Measurements from ENCODE around the gene TEX19.
"Not testable (repeated sequence)": the region's sequence is repeated elsewhere in the genome, so short reads cannot be mapped to it uniquely, and the experiment has no call there.

TEX19 gene

DNA sequence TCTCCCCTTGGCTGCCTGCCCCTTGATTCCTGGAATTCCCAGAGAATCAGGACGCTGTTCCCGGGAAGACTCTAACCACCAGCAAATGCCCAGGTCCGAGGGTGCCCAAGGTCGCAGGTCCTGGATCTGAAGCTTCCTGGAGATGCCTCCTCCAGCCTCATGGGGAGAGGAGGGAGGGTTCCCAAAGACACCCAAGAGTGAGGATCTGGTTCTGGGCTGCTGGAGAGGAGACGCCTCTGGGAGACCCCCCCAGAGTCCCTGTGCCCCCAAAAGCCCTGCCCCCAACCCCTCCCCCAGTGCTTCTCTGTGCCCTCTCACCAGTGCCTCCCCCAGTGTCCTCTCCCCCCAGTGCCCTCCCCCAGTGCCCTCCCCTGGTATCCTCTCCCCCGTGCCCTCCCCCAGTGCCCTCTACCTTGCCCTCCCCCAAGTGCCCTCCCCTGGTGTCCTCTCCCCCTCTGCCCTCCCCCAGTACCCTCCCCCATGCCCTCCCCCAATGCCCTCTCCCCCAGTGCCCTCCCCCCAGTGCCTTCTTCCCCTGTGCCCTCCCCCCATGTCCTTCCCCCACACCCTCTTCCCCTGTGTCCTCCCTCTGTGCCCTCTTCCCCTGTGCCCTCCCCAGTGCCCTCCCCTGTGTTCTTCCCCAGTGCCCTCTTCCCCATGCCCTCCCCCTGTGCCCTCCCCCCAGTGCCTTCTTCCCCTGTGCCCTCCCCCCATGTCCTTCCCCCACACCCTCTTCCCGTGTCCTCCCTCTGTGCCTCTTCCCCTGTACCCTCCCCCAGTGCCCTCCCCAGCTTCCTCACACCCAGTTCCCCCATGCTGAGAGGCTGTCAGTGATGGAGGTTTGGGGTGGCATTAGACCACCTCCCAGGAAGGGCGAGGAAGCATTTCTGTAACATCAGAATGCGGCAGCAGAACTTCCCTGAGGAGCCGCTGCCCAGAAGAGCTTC, 19.1 kb upstream of the TEX19 start:
- no peak for DNase-seq

DNA sequence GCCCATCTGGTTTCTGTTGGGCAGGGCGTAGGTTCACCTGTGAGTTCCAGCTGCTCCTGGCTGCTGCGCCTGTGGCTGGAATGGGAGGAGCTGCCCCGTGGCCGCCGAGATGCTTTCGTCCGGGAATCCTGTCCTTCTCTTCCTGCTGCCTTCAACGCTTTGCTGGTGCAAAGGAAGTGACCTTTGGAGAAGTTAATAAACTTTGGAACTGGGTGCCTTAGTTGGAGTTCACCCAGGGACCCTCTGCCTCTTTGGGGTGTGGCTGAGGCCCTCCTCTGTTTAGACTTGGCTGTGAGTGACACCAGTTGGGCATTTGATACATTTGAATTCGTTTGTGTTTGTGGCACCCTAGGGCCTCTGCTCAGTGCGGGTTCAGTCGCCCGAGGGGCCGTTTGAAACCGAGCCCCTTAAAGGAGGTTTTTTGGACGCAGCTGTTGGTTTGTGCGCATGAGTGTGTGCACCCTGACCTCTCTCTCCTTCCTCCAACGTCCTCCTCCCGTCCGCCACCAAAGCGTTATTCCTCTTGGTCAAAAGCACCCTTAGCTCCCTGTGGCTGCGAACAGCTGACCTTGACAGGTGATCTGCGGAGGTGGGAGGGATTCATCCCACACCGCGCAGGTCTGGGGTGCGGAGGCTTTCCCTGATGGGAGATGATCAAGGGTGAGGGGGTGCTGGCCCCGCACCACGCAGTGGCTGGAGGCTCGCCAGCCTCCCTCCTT, 16.5 kb upstream of the TEX19 start:
- no peak for DNase-seq

DNA sequence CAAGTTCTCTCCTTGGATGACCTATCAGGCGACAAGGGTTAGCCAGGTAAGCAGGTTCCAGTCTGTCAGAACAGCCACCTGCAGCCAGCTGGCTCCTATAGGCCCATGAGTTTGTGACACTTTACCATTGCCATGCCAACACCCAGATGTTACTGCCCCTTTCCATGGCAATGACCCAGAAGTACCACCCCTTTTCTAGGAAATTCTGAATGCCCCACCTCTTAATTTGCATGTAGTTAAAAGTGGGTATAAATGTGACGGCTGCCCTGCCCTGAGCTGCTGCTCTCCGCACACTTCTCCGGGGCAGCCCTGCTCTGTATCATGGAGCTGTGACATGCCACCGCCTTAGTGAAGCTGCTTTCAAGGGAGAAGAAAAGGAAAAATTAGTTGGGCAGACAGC, 15.5 kb upstream of the TEX19 start:
- no peak for DNase-seq

DNA sequence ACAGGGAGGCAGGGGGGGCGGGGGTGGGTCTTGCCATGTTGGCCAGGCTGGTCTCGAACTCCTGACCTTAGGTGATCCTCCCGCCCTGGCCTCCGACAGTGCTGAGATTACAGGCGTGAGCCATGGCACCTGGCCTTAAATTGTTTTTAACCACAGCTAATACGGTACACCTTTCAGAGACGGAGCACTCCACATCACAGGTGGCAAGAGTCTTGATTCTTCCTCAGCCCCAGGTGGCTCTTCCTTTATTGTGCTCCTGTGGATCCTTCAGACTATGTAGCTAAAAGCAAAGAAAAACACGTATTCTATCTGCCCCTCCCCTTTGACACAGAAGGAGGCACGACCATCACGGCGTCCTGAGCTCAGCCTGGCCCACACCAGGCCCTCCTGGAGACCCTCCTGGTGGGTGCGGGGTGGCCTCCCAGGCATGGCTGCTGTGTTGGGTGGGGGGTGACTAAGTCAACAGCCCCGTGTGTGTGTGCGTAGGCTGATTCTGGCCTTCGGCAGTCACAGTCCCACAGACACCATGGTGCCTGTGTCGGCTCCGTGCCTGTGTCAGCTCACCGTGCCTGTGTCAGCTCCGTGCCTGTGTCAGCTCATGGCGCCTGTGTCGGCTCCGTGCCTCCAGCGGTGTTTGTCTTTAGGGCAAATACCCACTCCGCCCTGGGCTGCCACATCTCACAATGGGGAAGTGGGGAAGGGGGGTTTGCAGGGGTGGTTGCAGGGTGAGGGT, 14.7 kb upstream of the TEX19 start:
- DNase-seq = no peak

DNA sequence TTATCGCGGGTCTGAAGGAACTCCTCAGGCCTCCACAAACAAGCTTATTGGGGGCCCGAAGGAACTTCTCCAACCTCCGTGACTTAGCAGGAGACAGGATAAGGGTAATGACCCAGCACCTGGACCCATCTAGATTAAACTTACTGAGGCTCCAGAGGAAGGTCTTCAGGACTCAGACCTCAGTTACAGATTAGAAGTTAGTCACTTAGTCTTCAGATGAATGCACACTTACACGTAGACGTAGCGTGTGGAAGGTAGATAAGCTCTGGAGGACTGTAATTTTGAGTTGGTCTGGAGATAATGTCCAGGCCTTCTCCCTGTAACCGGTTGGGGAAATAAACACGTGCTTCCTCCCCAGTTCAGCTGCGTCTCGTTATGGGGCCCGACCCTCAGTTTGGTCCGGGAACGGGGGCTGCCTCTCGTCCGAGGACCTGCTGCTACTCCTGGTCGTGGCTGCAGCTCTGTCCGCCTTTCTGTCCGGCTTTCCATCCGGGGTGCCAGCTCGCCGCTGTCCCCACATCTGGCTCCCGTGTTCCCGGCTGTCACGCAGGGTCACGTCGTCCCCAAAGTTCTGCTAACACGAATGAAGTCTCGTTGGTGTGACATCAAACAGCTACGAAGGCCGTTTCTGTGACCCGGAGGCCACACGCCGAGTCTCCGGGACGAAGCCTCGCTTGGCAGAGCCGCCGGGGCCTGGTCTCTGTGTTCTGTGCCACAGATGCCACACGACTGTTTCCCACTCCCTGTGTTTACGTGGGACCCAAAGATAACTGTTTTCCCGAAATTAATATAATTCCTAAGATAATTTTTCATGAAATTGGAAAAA, 13.7 kb upstream of the TEX19 start:
- DNase-seq = no peak

DNA sequence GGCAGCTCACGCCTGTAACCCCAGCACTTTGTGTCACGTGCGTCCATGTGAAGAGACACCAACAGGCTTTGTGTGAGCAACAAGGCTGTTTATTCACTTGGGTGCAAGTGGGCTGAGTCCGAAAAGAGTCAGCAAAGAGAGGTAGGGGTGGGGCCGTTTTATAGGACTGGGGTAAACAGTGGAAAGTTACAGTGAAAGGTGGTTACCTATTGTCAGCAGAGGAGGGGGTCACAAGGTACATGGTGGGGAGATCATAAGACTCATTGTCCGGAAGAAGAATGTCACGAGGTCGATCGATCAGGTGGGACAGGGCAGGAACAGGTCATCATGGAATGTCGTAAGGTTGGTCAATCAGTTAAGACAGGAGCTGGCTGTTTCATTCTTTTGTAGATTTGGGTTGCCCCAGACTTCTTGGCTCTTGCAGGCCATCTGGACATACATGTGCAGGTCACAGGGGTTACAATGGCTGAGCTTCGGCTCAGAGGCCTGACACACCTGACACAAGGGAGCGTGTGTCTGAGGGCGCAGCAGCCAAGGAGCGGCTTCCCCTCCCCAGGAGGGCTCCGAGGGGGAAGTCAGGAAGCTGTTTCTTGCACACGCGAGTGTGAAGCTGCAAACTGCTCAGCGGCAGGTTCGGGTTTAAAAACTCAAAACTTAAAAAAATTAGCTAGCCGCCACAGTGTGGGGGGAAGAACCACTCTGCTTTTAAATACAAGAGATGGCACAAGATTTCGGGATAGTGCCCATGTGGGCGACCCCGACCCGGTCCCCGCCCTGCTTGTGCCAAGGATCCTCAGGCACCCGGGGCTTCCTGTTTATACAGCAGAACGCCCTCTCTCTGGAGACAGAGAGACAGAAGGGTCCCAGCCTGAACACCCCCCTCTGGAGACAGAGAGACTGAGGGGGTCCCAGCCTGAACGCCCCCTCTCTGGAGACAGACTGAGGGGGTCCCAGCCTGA, 12.4 kb upstream of the TEX19 start:
- DNase-seq = no peak

DNA sequence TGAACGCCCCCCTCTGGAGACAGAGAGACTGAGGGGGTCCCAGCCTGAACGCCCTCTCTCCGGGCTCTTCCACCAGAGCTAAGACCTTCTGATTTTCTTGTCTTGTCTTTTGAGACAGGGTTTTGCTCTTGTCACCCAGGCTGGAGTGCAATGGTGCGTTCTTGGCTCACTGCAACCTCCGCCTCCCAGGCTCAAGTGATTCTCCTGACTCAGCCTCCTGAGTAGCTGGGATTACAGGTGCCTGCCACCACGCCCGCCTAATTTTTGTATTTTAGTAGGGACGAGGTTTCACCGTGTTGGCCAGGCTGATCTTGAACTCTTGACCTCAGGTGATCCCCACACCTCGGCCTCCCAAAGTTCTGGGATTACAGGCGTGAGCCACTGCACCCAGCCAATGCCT, 11.1 kb upstream of the TEX19 start:
- not testable (repeated sequence) for DNase-seq

DNA sequence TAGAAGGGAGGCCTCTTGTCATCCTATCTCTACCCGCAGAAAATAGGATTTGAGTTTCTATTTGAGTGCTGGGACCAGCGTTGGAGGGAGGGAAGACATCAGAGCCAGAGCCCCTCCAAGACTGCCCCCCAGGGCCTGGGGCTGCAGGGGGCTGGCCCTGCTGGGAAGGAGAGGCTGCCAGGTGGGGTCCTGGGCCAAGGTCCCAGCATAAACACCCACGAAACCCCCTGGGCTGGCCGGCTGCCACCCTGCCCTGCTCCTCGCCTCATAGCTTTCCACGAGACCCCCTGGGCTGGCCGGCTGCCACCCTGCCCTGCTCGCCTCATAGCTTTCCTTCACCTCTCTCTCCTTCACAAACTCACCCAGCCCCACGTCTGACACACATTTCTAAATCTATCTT, 10.6 kb upstream of the TEX19 start:
- no peak for DNase-seq

DNA sequence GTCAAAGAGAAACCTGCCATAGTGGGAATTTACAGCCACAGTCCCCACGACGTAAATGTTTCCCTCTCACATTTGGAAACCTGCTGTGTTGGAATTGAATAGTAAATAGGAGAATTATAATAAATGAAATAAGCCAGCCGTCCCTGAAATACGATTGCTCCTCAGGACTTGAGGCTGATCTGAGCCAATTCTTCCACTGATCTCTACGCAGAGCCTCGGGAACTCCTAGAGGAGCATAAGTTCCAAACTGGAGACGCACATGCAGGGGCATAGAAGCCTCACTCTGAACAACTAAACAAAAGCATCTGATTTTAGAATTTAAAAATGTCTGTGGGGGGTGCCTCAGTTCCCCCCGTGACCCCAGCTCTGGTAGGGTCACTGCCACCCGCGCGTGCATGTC, 10.2 kb upstream of the TEX19 start:
- no peak for DNase-seq

DNA sequence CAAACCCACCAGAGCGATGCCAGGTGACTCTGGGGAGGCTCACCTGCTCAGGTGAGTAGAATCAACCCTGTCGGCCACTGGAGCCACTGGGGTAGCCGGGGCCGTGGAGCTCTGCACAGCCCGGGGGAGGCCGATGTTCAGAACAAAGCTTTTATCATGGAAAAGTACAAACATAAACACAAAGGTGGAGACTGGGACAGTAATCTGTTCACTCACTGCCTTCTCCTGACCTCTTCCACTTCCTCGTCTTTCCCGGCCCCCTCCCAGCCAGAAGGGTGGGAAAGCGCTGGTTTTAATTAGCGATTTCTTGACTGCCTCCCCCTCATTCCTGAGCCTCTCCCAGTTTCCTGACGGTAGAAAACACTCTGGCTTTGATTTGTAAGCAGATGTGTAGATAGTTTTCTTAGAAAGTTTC, 9.8 kb upstream of the TEX19 start:
- DNase-seq = no peak

DNA sequence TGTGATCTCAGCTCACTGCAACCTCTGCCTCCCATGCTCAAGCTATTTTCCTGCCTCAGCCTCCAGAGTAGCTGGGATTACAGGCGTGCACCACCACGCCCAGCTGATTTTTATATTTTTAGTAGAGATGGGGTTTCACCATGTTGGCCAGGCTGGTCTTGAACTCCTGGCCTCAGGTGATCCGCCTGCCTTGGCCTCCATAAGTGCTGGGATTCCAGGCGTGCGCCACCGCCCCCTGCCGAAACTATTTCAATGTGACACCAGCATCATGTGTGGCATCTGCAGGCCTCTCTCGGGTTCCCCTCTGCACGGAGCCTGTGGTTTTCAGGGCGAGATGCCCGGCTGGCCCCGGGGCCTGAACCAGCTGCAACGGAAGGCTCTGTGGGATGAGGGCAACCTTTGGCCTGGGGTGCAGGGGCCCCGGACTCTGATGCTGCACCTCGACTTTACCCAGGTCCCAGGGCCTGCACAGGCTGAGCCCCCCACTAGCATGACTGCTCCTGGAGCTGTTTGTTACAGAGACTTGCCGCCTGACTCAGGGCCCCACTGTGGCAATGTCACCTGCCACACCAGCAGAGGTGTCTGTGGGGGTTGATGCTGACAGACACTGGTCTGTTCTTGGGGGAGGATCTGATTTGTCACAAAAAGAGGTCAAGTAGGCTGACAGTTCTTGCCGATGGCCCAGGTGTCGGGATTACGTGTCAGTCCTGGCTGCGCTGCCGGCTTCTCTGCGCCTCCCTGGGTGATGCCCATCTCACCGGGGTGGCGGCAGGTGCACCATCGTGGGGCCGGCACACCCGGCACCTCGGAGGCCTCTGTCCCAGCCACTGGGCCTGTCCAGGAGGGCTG, 8.6 kb upstream of the TEX19 start:
- DNase-seq = peak; percentile 44

DNA sequence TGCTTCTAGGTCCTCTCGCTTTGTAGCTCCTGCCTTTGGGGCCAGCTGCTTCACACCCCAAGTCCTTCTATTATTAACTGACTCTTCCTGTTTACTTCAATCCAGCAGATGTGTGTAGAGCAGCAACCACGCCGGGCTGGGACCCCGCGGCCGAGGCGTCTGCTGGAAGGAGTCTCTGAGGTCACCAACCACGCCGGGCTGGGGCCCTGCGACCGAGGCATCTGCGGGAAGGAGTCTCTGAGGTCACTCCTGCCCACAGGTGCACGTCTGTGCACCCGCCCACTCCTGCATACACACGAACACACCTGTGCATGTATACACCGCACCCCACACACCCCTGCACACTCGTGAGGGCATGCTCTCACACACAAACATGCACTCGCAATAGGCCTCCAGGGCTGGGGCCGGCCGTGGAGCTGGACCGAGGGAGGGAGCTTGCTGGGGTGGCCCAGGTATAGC, 7.8 kb upstream of the TEX19 start:
- no peak for DNase-seq

DNA sequence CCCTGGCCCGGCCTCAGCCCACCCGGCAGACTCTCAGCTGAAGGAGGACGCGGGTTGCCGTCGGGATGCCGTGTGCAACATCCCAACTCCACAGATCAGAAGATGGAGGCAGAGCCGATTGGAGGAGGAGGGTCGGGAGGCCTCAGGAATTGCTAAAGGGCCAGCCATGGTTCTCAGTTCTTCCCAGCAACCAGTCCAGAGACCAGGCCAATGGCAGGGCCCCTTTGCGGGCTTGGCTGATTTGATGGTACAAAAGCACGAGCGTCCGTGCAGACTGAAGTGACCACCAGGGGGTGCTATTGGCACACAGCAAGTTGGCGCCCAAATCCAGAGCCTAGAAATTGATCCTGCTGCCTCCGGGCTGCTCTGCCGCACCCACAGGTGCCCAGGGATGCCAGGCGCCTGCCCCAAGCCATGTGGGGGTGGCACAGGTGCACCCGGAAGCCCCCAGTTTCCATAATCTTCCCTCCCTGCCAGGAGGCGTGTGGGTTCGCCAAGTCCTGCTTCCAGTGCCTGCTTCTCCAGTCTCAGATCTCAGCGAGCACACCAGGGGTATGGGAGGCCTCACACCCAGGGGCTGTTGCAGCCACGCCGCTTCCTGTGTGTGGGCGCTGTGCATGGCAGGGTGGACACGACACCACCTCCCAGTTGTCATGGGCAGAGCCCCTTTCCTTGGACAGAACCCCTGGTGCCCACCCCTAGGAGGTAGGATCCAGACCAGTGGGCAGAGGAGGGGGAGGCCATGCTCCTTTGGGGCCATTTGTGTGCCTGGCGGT, 7.1 kb upstream of the TEX19 start:
- DNase-seq = peak; percentile 84

DNA sequence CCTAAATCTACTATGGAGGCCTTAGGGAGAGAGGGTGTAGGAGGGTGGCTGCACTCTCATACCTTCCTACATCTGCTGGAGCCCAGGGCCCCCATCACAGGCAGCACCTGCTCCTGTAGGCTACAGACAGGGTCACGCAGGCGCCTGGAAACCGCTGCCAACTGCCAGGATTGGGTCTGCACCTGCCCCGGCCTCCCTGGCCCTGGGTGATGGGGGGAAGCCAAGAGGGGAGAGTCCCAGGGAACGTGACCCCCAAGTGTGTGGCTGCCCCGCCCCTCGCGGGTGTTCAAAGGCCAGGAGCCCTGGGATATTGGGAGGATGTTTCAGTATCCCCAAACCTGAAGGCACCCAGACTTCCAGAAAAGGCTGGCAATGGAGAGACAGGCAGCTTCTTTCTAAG, 5.6 kb upstream of the TEX19 start:
- no peak for DNase-seq

DNA sequence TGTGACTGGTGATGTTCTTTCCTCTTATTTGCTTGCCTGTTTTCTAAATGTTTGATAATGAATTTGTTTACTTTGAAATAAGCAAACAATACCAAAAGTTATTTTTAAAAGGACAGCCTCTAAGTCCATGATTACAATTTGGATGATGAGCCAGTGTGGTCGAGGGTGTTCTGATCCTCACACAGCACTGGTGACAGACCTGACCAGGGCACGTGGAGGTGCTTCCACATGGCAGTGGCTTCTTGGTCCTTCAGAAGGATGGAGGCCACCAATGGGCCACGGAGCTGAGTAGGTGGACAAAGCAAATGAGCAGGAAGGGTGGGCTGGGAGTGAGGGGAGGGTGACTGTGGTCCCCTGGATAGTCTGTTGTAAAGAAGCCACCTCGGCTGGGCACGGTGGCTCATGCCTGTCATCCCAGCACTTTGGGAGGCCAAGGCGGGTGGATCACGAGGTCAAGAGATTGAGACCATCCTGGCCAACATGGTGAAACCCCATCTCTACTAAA, 4.2 kb upstream of the TEX19 start:
- no peak for DNase-seq

DNA sequence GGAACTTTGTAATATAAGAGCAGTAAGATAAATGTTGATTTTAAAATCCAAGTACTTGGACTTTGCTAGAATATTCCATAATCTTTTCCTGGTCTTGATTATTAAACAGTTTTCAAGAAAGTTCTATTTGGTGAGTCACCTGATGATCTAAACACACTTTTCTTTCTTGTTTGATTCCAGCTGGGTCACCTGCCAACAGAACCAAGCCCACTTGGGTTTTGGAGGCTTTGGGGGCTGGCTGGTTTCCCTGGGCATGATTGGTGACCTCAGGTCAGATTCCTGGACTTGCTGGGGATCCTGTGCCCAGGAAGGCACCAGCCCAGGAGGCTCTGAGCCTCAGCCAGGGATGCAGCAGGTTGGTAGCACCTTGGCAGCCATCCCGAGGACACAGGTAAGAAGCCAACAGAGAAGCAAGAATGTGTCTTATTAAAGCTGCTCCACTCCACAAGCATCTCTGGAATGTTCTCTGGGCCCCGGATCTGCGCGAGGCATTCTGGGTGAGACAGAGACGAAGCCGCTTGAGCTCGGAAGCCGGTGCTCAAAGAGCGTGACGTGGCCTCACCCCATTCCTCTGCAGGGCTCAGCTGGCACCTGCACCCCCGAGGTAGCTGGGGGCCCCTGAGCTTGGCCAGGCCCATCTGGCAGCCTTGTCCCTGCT, 3.1 kb upstream of the TEX19 start:
- no peak for DNase-seq

DNA sequence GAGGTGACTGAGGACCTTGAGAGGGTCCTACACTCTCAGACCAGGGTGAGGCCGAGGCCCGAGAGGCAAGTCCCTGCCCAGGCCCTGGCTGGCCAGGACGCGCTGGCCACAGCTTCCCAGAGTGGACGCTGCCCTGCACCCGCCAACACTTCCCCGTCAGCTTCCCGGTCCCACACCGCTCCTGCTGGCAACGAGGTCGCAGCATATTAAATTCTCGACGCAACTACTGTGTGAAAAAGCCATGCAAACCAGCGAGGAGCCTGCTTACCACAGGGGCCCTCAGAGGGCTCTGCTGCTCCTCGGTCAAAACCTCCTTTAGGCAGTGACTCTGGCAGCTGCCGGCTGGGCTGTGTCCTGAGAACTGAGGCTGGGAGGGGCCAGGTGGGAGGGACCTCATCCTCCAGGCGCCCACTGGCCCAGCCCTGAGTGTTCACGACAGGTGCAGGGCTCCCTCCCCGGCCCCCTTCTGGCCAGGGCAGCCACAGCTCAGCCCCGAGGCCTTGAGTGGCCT, 2.1 kb upstream of the TEX19 start:
- no peak for DNase-seq

DNA sequence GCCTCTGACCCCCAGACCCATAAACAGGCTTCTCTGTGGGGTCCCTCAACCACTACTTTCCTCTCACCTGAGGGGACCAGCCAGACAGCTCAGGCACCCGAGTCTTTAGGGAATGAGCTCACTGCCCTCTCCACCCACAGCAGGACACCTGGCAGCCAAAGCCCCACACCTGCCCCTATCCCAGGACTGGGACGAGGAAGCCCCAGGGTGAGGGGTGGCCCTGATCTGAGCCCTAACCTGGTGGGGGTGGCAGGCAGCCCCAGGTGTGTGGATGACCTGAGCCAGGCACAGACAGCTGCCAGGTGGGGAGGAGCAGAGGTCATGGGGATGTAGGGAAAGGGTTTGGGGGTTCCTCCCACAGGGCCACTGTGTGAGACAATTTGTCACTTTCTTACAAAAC, 1.7 kb upstream of the TEX19 start:
- DNase-seq = no peak
